NCI-H1417 treated with DMSO at 0.1 percent for 48 hours (cell line): ENCODE data around the gene LMF1.

Experiments used
- DNase-seq: peaks from one replicate; lab custom pipeline; 2025; lab: John Stamatoyannopoulos, UW

The LMF1 gene

GRCh38 chr16:927931-928330, 42.9 kb downstream of the LMF1 start:
- DNase-seq, result no peak

GRCh38 chr16:927406-927805, 43.4 kb downstream of the LMF1 start:
- DNase-seq, result no peak

- DNase-seq, result no peak
Observed at GRCh38 chr16:926715-927114, 44.1 kb downstream of the LMF1 start.

- no peak for DNase-seq
Observed at GRCh38 chr16:924806-925205, 46.0 kb downstream of the LMF1 start.

- no peak for DNase-seq
Observed at GRCh38 chr16:924063-924462, 46.7 kb downstream of the LMF1 start.

GRCh38 chr16:923184-923583, 47.6 kb downstream of the LMF1 start:
- no peak for DNase-seq

- DNase-seq, result no peak
Observed at GRCh38 chr16:922051-922450, 48.7 kb downstream of the LMF1 start.

- no peak for DNase-seq
Observed at GRCh38 chr16:921321-921905, 49.4 kb downstream of the LMF1 start.

GRCh38 chr16:920717-921116, 50.1 kb downstream of the LMF1 start:
- no peak for DNase-seq

- no peak for DNase-seq
Observed at GRCh38 chr16:920051-920681, 50.6 kb downstream of the LMF1 start.

- DNase-seq, result no peak
Observed at GRCh38 chr16:919658-920050, 51.1 kb downstream of the LMF1 start.

GRCh38 chr16:918741-919657, 51.8 kb downstream of the LMF1 start:
- DNase-seq, result no peak

- DNase-seq, result peak; percentile 21
Observed at GRCh38 chr16:918068-918467, 52.7 kb downstream of the LMF1 start.

GRCh38 chr16:917591-918061, 53.2 kb downstream of the LMF1 start:
- no peak for DNase-seq

GRCh38 chr16:916035-916799, 54.6 kb downstream of the LMF1 start:
- no peak for DNase-seq

- DNase-seq, result no peak
Observed at GRCh38 chr16:915546-915945, 55.2 kb downstream of the LMF1 start.

GRCh38 chr16:914440-914839, 56.3 kb downstream of the LMF1 start:
- DNase-seq, result no peak

- no peak for DNase-seq
Observed at GRCh38 chr16:913817-914439, 56.9 kb downstream of the LMF1 start.

- DNase-seq, result no peak
Observed at GRCh38 chr16:912684-913613, 57.8 kb downstream of the LMF1 start.

- no peak for DNase-seq
Observed at GRCh38 chr16:912322-912683, 58.5 kb downstream of the LMF1 start.
